ENCODE data around the gene MMEL1.
"Not testable (repeated sequence)": the region's sequence is repeated elsewhere in the genome, so short reads cannot be mapped to it uniquely, and the experiment has no call there.

Gene MMEL1

GRCh38 chr1:2628191-2628932 is 4.5 kb downstream of the MMEL1 start:
- DNase-seq: no peak

GRCh38 chr1:2627746-2628145 is 5.1 kb downstream of the MMEL1 start:
- no peak for DNase-seq

- DNase-seq: not testable (repeated sequence)
These were observed 7.1 kb downstream of the MMEL1 start for GRCh38 chr1:2625748-2626147.

GRCh38 chr1:2625311-2625710 is 7.5 kb downstream of the MMEL1 start:
- no peak for DNase-seq

GRCh38 chr1:2624735-2625300 is 8.0 kb downstream of the MMEL1 start:
- DNase-seq: no peak

GRCh38 chr1:2623571-2624337 is 9.1 kb downstream of the MMEL1 start:
- DNase-seq: no peak

- DNase-seq: no peak
These were observed 14.8 kb downstream of the MMEL1 start for GRCh38 chr1:2617971-2618470.

GRCh38 chr1:2614145-2614544 is 18.7 kb downstream of the MMEL1 start:
- DNase-seq: no peak

- no peak for DNase-seq
These were observed 20.0 kb downstream of the MMEL1 start for GRCh38 chr1:2612591-2613365.

GRCh38 chr1:2611621-2612437 is 21.0 kb downstream of the MMEL1 start:
- DNase-seq: no peak

- no peak for DNase-seq
These were observed 21.8 kb downstream of the MMEL1 start for GRCh38 chr1:2611031-2611501.

GRCh38 chr1:2610036-2610959 is 22.5 kb downstream of the MMEL1 start:
- DNase-seq: no peak

GRCh38 chr1:2609319-2610035 is 23.3 kb downstream of the MMEL1 start:
- DNase-seq: no peak

GRCh38 chr1:2607641-2608091 is 25.1 kb downstream of the MMEL1 start:
- no peak for DNase-seq

- DNase-seq: no peak
These were observed 25.8 kb downstream of the MMEL1 start for GRCh38 chr1:2606881-2607621.

- DNase-seq: no peak
These were observed 26.4 kb downstream of the MMEL1 start for GRCh38 chr1:2606396-2606880.

GRCh38 chr1:2605509-2606395 is 27.1 kb downstream of the MMEL1 start:
- no peak for DNase-seq

Data from effector CD4-positive, alpha-beta T cell (primary cell).